Naive thymus-derived CD8-positive, alpha-beta T cell (primary cell): ENCODE measurements around the gene LDLRAD4. TPM values are rescaled to one million over a fixed set of nuclear protein-coding genes. Genes with fewer than 3 reads are reported as not detected.

Source experiments
- ATAC-seq, 2 donors: fragments of 150-1000 bp; cut with Tn5 transposase in 1 of 2; sonication (Bioruptor Pico), chemical (Tn5 transposase) in 1 of 2; 1 replicate in 1 of 2; 2 replicates in 1 of 2; pipeline ENCODE4 v1.10.0; 2021; ENCODE audit warnings: mild to moderate bottlenecking in 2 of 2, moderate library complexity in 2 of 2
- POLR2A ChIA-PET: fragments of 350-600 bp; sonication (Branson Sonifier 250); formaldehyde crosslinking; loops from one replicate; lab custom pipeline; 2021; ENCODE audit warnings: antibody characterized with exemption; lab: Charles Lee
- DNase-seq, 10 donors: peaks; one replicate each; pipeline versions ENCODE4 v3.0.0 to v3.0.0-alpha.2; 2020 to 2022
- H3K27ac Mint-ChIP-seq, 10 donors: one replicate each; pipeline ENCODE4 v1.8.0; 2020 to 2022; ENCODE audit warnings: mild to moderate bottlenecking in 10 of 10, mixed read lengths in 10 of 10, moderate library complexity in 4 of 10, inconsistent platforms in 1 of 10
- H3K27me3 Mint-ChIP-seq, 5 donors: one replicate each; pipeline ENCODE4 v1.8.0; 2021 to 2022; ENCODE audit warnings: mixed read lengths in 5 of 5
- H3K36me3 Mint-ChIP-seq, 3 donors: one replicate each; pipeline ENCODE4 v1.8.0; 2020 to 2022; ENCODE audit warnings: mixed read lengths in 3 of 3, mild to moderate bottlenecking in 2 of 3, inconsistent platforms in 1 of 3
- H3K4me1 Mint-ChIP-seq, 4 donors: one replicate each; pipeline ENCODE4 v1.8.0; 2021 to 2022; ENCODE audit warnings: mixed read lengths in 4 of 4
- H3K4me3 Mint-ChIP-seq, 10 donors: one replicate each; pipeline ENCODE4 v1.8.0; 2020 to 2022; ENCODE audit warnings: mild to moderate bottlenecking in 10 of 10, mixed read lengths in 10 of 10, moderate library complexity in 6 of 10, inconsistent platforms in 1 of 10
- H3K9me3 Mint-ChIP-seq, 9 donors: one replicate each; pipeline ENCODE4 v1.8.0; 2020 to 2022; ENCODE audit warnings: mixed read lengths in 9 of 9, mild to moderate bottlenecking in 3 of 9, inconsistent platforms in 1 of 9, moderate library complexity in 1 of 9
- polyA plus RNA-seq, 3 donors: library from polyadenylated mRNA; unstranded; fragments of 300-500 nt; fragmentation: Illumina TruSeq; gene quantifications; one replicate each; pipeline ENCODE4 v1.2.3, GENCODE V29; 2021
- total RNA-seq, 8 experiments: library from RNA in 2 of 8; stranded (reverse) in 2 of 8; gene quantifications; one replicate each; pipeline ENCODE4 v1.2.3 and lab custom pipeline; 2021 to 2026

The LDLRAD4 gene
- total and polyA plus RNA-seq, 5 experiments from 2014 or later: 11.4 to 56.8 (median 17.6) TPM

- peaks cover 0 to 6% (median 0%) of the 10 kb centered on the region in 9 donors for H3K9me3 Mint-ChIP-seq
- H3K27me3 Mint-ChIP-seq: no peaks in the 10 kb centered on the region
- ATAC-seq (peak in 1 of 2 donors; percentile 15), DNase-seq (no peak)
- H3K27ac Mint-ChIP-seq: peak overlapping the region in 2 of 10 donors; percentile 12 to 34
- peaks cover 4 to 10% (median 5%) of the 10 kb centered on the region in 3 donors for H3K36me3 Mint-ChIP-seq
- no peak overlapping the region for H3K4me3 Mint-ChIP-seq
- H3K4me1 Mint-ChIP-seq: peaks cover 2 to 16% (median 10%) of the 10 kb centered on the region in 4 donors
- POLR2A ChIA-PET: no interaction called here
These were observed 188.2 kb downstream of the LDLRAD4 start for GRCh38 chr18:13406736-13407135.

GRCh38 chr18:13407484-13407883 is 188.9 kb downstream of the LDLRAD4 start:
- no peak overlapping the region for H3K4me3 Mint-ChIP-seq
- peaks cover 11 to 17% (median 13%) of the 10 kb centered on the region in 3 donors for H3K36me3 Mint-ChIP-seq
- peak overlapping the region in 2 of 10 donors; percentile 6 to 33 for H3K27ac Mint-ChIP-seq
- peaks cover 2 to 8% (median 4%) of the 10 kb centered on the region in 4 donors for H3K4me1 Mint-ChIP-seq
- DNase-seq (no peak), ATAC-seq (no peak)
- POLR2A ChIA-PET: interaction anchor here (0.7 kb wide), 1 partner anchor 40 kb away, joined by 5 read pairs; no protein-coding TSS in a partner anchor
- H3K9me3 Mint-ChIP-seq: peaks cover 0 to 13% (median 4%) of the 10 kb centered on the region in 9 donors
- no peaks in the 10 kb centered on the region for H3K27me3 Mint-ChIP-seq

- POLR2A ChIA-PET: no interaction called here
- ATAC-seq (no peak), DNase-seq (no peak)
- Mint-ChIP-seq H3K27me3 (no peaks in the 10 kb centered on the region), H3K4me1 (peaks cover 0 to 6% (median 4%) of the 10 kb centered on the region in 4 donors), H3K4me3 (no peak overlapping the region), H3K9me3 (peaks cover 0 to 18% (median 4%) of the 10 kb centered on the region in 9 donors), H3K36me3 (peaks cover 12 to 24% (median 16%) of the 10 kb centered on the region in 3 donors), H3K27ac (peak overlapping the region in 3 of 10 donors; percentile 3 to 38 (median 5))
These were observed 190.5 kb downstream of the LDLRAD4 start for GRCh38 chr18:13409026-13409425.

GRCh38 chr18:13409997-13410396 is 191.4 kb downstream of the LDLRAD4 start:
- no peaks in the 10 kb centered on the region for H3K27me3 Mint-ChIP-seq
- no peak for DNase-seq
- H3K4me3 Mint-ChIP-seq: no peak overlapping the region
- POLR2A ChIA-PET: no interaction called here
- peak overlapping the region in 2 of 10 donors; percentile 35 to 53 for H3K27ac Mint-ChIP-seq
- no peak for ATAC-seq
- H3K4me1 Mint-ChIP-seq: peaks cover 0 to 11% (median 6%) of the 10 kb centered on the region in 4 donors
- peaks cover 12 to 24% (median 16%) of the 10 kb centered on the region in 3 donors for H3K36me3 Mint-ChIP-seq
- peaks cover 0 to 18% (median 4%) of the 10 kb centered on the region in 9 donors for H3K9me3 Mint-ChIP-seq

- Mint-ChIP-seq H3K36me3 (peaks cover 12 to 24% (median 16%) of the 10 kb centered on the region in 3 donors), H3K4me3 (no peak overlapping the region), H3K9me3 (peaks cover 0 to 18% (median 4%) of the 10 kb centered on the region in 9 donors), H3K27me3 (no peaks in the 10 kb centered on the region), H3K27ac (no peak overlapping the region), H3K4me1 (peaks cover 0 to 13% (median 6%) of the 10 kb centered on the region in 4 donors)
- no peak for DNase-seq
- no peak for ATAC-seq
- POLR2A ChIA-PET: no interaction called here
These were observed 191.9 kb downstream of the LDLRAD4 start for GRCh38 chr18:13410471-13410870.

- Mint-ChIP-seq H3K27ac (no peak overlapping the region), H3K4me3 (no peak overlapping the region), H3K27me3 (no peaks in the 10 kb centered on the region), H3K4me1 (peaks cover 13 to 25% (median 17%) of the 10 kb centered on the region in 4 donors), H3K36me3 (peaks cover 12 to 24% (median 16%) of the 10 kb centered on the region in 3 donors), H3K9me3 (peaks cover 0 to 18% (median 4%) of the 10 kb centered on the region in 9 donors)
- POLR2A ChIA-PET: no interaction called here
- no peak for ATAC-seq
- no peak for DNase-seq
These were observed 193.5 kb downstream of the LDLRAD4 start for GRCh38 chr18:13412017-13412416.

- Mint-ChIP-seq H3K4me1 (peaks cover 14 to 27% (median 19%) of the 10 kb centered on the region in 4 donors), H3K36me3 (peaks cover 12 to 24% (median 16%) of the 10 kb centered on the region in 3 donors), H3K27me3 (no peaks in the 10 kb centered on the region), H3K4me3 (no peak overlapping the region), H3K9me3 (peaks cover 0 to 18% (median 4%) of the 10 kb centered on the region in 9 donors), H3K27ac (no peak overlapping the region)
- DNase-seq: no peak
- no peak for ATAC-seq
- POLR2A ChIA-PET: no interaction called here
These were observed 194.3 kb downstream of the LDLRAD4 start for GRCh38 chr18:13412901-13413300.

GRCh38 chr18:13414102-13414501 is 195.5 kb downstream of the LDLRAD4 start:
- H3K27ac Mint-ChIP-seq: no peak overlapping the region
- H3K36me3 Mint-ChIP-seq: peaks cover 12 to 22% (median 14%) of the 10 kb centered on the region in 3 donors
- POLR2A ChIA-PET: no interaction called here
- peaks cover 15 to 28% (median 21%) of the 10 kb centered on the region in 4 donors for H3K4me1 Mint-ChIP-seq
- H3K27me3 Mint-ChIP-seq: no peaks in the 10 kb centered on the region
- no peak for ATAC-seq
- no peak overlapping the region for H3K4me3 Mint-ChIP-seq
- DNase-seq: no peak
- H3K9me3 Mint-ChIP-seq: peaks cover 0 to 18% (median 4%) of the 10 kb centered on the region in 9 donors

- ATAC-seq: no peak
- H3K4me3 Mint-ChIP-seq: no peak overlapping the region
- H3K27ac Mint-ChIP-seq: no peak overlapping the region
- H3K4me1 Mint-ChIP-seq: peaks cover 15 to 28% (median 21%) of the 10 kb centered on the region in 4 donors
- no peaks in the 10 kb centered on the region for H3K27me3 Mint-ChIP-seq
- no peak for DNase-seq
- POLR2A ChIA-PET: no interaction called here
- H3K36me3 Mint-ChIP-seq: peaks cover 12 to 22% (median 14%) of the 10 kb centered on the region in 3 donors
- peaks cover 0 to 18% (median 4%) of the 10 kb centered on the region in 9 donors for H3K9me3 Mint-ChIP-seq
These were observed 196.0 kb downstream of the LDLRAD4 start for GRCh38 chr18:13414521-13414920.

GRCh38 chr18:13415736-13416135 is 197.2 kb downstream of the LDLRAD4 start:
- Mint-ChIP-seq H3K36me3 (peaks cover 12 to 19% (median 14%) of the 10 kb centered on the region in 3 donors), H3K27me3 (no peaks in the 10 kb centered on the region), H3K4me3 (peak overlapping the region in 1 of 10 donors; percentile 67), H3K27ac (peak overlapping the region in 5 of 10 donors; percentile 20 to 80 (median 37)), H3K4me1 (peaks cover 12 to 27% (median 19%) of the 10 kb centered on the region in 4 donors), H3K9me3 (peaks cover 0 to 18% (median 4%) of the 10 kb centered on the region in 9 donors)
- ATAC-seq (no peak), DNase-seq (no peak)
- POLR2A ChIA-PET: no interaction called here

GRCh38 chr18:13416208-13416607 is 197.6 kb downstream of the LDLRAD4 start:
- Mint-ChIP-seq H3K27ac (peak overlapping the region in 8 of 10 donors; percentile 13 to 80 (median 32)), H3K4me3 (peak overlapping the region in 6 of 10 donors; percentile 23 to 67 (median 46)), H3K27me3 (no peaks in the 10 kb centered on the region), H3K4me1 (peaks cover 14 to 28% (median 23%) of the 10 kb centered on the region in 4 donors), H3K36me3 (peaks cover 12 to 18% (median 14%) of the 10 kb centered on the region in 3 donors), H3K9me3 (peaks cover 0 to 17% (median 4%) of the 10 kb centered on the region in 9 donors)
- POLR2A ChIA-PET: interaction anchor here (0.7 kb wide), 1 partner anchor 139 kb away, joined by 3 read pairs; no protein-coding TSS in a partner anchor
- peak; percentile 57 to 62 for ATAC-seq
- DNase-seq: peak in 3 of 10 donors; percentile 11 to 36 (median 20)

GRCh38 chr18:13416848-13417247 is 198.3 kb downstream of the LDLRAD4 start:
- DNase-seq: no peak
- peaks cover 0 to 11% (median 4%) of the 10 kb centered on the region in 9 donors for H3K9me3 Mint-ChIP-seq
- H3K4me3 Mint-ChIP-seq: peak overlapping the region in 1 of 10 donors; percentile 56
- peak in 1 of 2 donors; percentile 18 for ATAC-seq
- H3K27ac Mint-ChIP-seq: peak overlapping the region in 3 of 10 donors; percentile 15 to 80 (median 20)
- no peaks in the 10 kb centered on the region for H3K27me3 Mint-ChIP-seq
- POLR2A ChIA-PET: interaction anchor here (0.7 kb wide), 1 partner anchor 139 kb away, joined by 3 read pairs; no protein-coding TSS in a partner anchor
- H3K36me3 Mint-ChIP-seq: peaks cover 8 to 13% (median 10%) of the 10 kb centered on the region in 3 donors
- peaks cover 16 to 34% (median 27%) of the 10 kb centered on the region in 4 donors for H3K4me1 Mint-ChIP-seq
